ENCODE results near the gene NMT1.
A peak's percentile ranks its signal among the peaks of the same experiment; 100 is the strongest.
"Not testable (repeated sequence)": the region's sequence is repeated elsewhere in the genome, so short reads cannot be mapped to it uniquely, and the experiment has no call there.

NMT1 gene

DNA sequence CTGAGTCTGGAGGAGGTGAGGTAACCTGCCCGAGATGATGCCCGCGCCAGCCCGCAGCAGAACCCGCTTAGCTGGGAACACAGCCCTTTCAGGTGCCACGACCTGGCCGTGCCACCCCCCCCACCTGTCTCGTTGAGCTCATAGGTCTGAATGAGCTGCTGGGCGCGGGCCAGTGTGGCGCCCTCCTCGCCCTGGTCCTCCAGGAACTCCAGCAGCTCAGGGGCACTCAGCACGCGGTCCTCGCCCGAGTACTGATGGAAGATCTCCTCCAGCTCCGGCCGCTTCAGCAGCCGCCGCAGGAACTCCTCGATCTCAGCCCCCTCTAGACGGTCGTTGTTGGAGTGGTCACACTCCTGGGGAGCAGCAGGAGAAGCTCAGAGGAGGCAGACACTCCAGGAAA is 57.6 kb downstream of the NMT1 start:
- DNase-seq (ENCODE audit: low spot score) = no peak
- no peak for FAIRE-seq

DNA sequence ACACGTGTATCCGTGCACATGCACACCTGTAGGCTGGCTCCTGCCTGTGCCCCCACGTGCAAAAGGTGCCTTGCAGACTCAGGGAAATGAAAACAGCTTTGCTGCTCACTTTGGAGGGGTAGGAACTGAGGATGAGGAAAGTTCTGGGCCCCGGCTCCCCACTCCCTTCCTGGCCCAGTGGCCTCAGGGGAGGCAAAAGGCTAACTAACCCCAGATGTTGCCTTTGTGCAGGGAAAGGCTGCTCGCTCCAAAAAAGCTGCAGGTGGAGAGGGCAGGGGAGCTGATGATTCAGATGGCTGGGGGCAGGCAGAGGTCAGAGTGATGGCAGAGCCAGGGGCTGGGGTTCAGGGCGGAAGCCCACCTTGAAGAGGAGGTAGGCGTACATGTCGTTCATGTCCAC is 58.8 kb downstream of the NMT1 start:
- no peak for DNase-seq (ENCODE audit: low spot score)
- no peak for FAIRE-seq

DNA sequence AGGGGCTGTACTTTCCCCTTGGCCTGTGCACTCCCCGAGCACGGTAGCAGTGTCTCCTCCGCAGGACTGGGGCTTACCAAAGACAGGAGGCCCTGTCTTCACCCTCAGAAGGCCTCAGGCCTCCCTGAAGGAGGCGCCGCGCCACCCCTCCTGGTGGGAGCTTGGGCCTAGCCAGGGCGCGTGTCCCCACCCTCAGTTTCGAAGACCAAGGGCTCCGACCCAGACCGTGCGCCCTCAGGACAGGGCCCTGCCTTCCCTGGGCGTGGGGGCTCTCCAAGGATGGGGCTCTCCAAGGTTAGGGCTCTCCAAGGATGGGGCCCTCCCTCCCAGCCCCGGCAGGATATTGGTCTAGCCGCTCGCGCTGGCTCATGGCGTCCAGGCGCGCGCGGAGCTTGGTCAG is 59.4 kb downstream of the NMT1 start:
- FAIRE-seq (no peak), DNase-seq (ENCODE audit: low spot score) (no peak)

DNA sequence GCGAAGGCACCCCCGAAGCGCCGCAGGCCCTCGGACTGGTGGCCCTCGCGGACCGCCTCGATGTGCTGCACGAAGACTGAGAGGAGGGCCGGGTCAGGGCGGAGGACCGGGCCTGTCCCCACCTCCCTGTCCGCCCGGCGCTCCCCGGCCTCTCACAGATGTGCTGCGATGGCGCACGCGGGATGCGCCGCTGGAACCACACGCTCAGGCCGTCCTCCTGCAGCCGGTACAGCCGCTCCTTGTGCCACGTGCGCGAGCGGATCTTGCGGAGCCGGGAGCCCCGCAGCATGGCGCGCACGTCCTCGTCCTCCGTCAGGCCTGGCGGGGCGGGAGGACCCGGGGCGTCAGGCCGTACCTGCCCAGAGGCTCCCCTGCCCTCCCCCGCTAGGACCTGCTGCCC is 59.9 kb downstream of the NMT1 start:
- DNase-seq (ENCODE audit: low spot score) (no peak), FAIRE-seq (no peak)

DNA sequence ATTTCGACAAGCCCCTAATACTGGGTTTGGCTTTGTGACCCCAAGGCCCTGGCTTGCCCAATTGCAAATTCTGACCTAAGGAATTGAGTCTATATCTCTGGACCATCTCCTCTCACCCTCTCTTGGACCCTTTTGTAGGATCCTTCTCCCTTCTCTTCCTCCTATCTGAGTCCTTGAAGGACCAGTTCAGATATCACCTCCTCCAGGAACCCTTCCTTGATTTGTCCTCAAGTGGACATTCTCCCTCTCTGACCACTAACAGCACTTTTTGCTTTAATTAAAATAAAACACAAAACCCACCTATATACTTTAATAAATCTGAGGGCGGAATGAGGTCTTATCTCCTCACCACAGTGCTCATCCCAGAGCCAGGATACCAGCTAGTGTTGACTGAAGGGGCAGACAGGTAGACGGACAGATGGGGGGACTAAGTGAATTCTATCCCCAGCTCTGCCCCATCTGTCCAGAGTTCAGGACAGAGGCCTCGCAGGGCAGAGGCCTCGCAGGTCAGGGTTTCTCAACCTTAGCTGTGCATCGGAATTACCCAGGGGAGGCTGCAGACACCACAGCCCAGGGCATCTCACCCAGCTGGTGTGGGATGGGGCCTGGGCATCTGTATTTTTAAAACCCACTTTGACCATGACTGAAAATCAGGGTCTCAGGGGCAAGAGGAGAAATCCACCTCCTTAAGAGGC is 62.1 kb downstream of the NMT1 start:
- DNase-seq (ENCODE audit: low spot score) (no peak), FAIRE-seq (no peak)

DNA sequence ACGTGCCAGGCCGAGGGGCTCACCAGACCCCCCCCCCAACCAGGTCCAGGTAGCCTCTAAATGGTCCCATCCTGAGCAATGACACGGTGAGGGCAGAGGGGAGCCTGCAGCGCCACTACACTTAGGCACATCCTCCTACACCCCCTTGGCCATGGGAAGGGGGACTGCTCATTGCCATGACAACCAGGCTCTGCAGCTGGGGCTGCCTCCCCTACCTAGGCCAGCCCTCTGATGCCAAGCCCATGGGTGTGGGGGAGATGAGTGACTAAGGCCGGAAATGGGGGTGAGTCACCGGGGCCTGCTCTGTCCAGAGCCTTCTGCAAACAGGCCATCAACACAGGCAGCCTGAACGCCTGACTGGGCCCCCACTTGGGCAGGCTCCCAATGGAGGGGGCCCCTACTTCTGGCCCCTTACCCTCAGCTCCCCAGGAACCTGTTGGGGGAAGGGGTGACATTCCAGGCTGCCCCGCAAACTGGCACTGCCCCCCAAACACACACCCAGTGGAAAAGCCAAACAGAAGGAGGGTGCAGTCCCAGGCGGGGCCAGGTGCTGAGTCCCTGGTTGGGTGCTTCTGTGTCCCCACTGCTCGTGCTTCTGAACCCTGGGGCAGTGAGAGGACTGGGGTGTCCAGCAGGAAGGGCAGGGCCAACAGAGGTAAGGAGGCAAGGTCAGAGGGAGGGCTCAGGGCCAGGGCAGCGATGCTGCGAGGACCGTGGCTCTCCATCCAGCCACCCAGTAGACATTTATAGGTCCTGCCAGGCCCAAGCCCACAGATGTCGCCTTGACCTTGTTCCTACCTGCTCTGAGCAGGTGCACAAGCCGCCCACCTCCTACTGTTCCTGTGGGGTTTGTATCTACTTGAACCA is 63.0 kb downstream of the NMT1 start:
- peak; percentile 74 for FAIRE-seq
- peak; percentile 87 for DNase-seq (ENCODE audit: low spot score)

GRCh38 chr17:45124797-45125122 is 63.6 kb downstream of the NMT1 start:
- not testable (repeated sequence) for DNase-seq (ENCODE audit: low spot score); FAIRE-seq

DNA sequence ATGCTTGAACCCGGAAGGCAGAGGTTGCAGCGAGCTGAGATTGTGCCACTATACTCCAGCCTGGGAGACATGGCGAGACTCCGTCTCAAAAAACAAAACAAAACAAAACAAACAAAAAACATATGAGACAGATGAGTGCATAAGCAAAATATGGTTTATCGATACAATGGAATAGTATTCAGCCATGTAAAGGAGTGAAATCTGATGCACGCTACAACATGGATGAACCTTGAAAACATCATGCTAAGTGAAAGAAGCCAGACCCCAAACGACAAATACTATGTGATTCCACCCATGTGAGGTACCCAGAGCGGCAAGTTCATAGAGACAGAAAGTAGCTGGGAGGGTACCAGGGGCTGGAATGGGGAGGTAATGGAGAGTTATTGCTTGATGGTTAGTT is 64.4 kb downstream of the NMT1 start:
- no peak for FAIRE-seq
- DNase-seq (ENCODE audit: low spot score) = no peak

GRCh38 chr17:45127207-45127547 is 66.1 kb downstream of the NMT1 start:
- DNase-seq (ENCODE audit: low spot score) (no peak), FAIRE-seq (no peak)

DNA sequence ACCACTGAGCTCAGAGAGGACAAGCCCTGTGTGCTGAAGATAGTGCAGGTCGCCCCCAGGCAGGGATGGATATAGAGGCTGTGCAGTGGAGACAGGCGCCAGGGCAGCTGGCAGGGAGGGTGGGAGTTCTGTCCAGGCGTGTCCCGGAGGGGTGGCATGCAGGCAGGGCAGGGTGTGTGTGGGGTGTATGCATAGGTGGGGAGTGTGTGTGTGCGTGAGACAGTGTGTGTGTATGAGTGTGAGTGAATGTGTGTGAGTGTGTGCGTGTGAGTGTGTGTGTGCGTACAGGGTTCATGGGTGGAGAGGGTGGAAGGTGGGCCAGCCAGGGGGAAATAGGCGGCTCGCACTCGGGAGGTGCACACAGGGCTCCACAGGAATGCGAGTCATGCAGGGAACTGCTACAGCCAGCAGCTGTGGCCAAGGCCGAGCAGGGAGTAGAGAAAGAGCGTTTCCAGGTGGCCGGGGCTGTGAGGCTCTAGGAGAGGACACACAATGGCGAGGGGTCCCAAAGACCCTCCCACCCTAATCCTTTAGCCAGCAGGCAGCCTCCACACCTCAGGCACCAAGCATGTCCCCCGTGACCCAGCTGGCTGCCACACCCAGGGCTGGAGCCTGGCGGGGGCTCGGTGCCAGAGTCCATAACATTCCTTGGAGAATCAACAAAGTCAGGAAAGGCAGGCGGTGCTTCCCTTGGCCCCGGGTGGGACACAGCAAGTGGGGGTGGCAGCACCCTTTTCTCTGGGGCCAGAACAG is 66.6 kb downstream of the NMT1 start:
- FAIRE-seq (no peak), DNase-seq (ENCODE audit: low spot score) (peak; percentile 41)

- no peak for FAIRE-seq
- DNase-seq (ENCODE audit: low spot score) = no peak
These were observed 67.2 kb downstream of the NMT1 start for GRCh38 chr17:45128331-45128730.

DNA sequence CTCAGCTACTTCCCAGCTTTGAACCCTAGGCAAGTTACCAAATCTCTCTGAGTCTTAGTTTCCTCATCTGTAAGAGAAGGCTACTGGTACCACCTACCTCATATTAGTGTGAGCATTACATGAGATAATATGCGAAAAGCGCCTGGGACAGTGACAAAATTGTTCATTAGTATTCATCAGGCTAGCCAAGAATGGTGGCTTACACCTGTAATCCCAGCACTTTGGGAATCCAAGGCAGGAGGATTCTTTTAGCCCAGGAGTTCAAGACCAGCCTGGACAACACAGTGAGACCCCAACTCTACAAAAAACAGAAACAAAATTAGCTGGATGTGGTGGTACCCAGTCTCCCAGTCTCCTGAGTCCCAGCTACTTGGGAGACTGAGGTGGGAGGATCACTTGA is 67.9 kb downstream of the NMT1 start:
- no peak for DNase-seq (ENCODE audit: low spot score)
- no peak for FAIRE-seq

DNA sequence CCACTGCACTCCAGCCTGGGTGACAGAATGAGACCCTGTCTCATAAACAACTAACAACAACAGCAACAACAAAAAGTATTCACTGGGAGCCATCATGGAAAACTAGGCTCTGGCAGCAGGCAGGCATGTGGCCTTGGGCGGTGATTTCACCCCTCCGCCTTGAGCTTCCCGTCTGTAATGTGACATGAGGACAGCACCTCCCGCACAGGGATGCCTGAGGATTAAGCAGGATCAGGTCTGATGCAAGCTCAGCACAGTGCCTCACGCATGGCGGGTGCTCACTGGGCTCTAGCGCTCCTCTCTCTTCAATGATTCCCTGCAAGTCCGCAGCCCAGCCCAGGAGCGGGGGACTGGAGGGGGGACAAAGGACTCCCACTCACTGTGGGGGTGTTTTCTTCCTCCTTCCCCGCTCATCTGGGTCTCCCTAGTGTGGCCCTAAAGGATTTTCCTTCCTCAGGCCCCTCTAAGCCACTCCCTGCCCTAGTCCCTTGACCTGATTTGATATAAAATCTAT is 68.4 kb downstream of the NMT1 start:
- no peak for FAIRE-seq
- DNase-seq (ENCODE audit: low spot score) = peak; percentile 58

- FAIRE-seq (no peak), DNase-seq (ENCODE audit: low spot score) (peak; percentile 82)
These were observed 69.0 kb downstream of the NMT1 start for GRCh38 chr17:45129940-45130680.

DNA sequence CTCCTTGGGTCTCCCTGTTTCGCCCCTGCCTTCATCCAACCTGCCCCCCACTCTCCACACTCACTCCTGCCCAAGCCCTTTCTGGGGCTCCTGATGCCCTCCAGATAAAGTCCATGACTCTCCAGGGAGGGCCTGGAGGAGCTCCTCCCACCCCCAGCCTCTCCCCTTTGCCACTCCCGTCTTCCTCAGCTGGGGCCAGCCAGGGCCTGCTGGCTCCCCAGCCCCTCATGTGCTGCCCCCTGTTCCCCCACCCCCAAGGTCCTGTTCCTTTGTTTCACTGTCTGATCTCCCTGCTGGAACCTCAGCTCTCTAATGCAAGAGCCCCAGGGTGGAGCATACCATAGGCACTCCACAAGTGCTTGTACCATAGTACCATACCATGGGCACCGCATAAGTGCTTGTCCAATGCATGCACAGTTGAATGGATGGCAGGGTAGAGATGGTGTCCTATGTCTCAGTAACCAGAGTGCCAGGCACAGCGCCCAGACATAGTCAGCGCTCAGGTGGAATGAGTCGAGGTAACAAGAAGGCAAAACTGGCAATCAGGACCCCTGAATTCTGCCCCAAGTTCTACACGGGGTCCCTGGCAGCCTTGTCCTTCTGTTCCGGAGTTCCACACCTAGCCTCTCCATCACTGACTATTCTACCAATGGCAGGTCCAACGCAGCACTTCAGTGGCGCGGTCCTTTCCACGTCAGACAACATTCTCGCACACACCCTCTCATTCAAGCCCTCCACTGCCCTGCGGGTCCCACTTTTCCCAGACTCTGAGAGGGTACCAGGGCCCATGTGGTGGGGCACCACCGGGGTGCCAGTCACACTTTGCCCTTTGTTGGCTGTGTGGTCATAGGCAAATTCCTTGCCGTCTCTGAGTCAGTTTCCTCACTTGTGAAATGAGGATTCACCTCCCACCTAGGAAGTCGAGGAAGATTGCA is 69.8 kb downstream of the NMT1 start:
- FAIRE-seq (no peak), DNase-seq (ENCODE audit: low spot score) (no peak)

- DNase-seq (ENCODE audit: low spot score) (no peak), FAIRE-seq (no peak)
These were observed 70.7 kb downstream of the NMT1 start for GRCh38 chr17:45131616-45132319.

- FAIRE-seq (no peak), DNase-seq (ENCODE audit: low spot score) (no peak)
These were observed 71.1 kb downstream of the NMT1 start, which contains the start of gene PLCD3 for GRCh38 chr17:45132320-45132571. Gene PLCD3 (minus strand): TSS chr17:45132515. CDS start chr17:45132410, 105 bp downstream.

GRCh38 chr17:45132572-45133463 is 71.7 kb downstream of the NMT1 start:
- DNase-seq (ENCODE audit: low spot score) = peak; percentile 75
- no peak for FAIRE-seq
